DOHH2 (cell line): ENCODE data around the gene ALOX15B.

Experiments
- CTCF ChIP-seq: fragments of 200-600 bp; sonication (generic); IDR thresholded peaks from one replicate; pipeline ENCODE4 v1.5.1; 2014; ENCODE audit warnings: antibody characterized with exemption, mild to moderate bottlenecking, low read depth, low read length; ENCODE audit not compliant: poor library complexity, severe bottlenecking
- EZH2phosphoT487 ChIP-seq: fragments of 200-600 bp; sonication (generic); IDR thresholded peaks from 2 replicates; pipeline ENCODE4 v1.6.1; 2017; ENCODE audit warnings: borderline replicate concordance, mild to moderate bottlenecking, antibody characterized with exemption, low read length, moderate library complexity, mixed read lengths

- TF ChIP-seq CTCF, result no peak
- TF ChIP-seq EZH2phosphoT487, result no peak
These were observed 41.4 kb downstream of the ALOX15B start for GRCh38 chr17:8080208-8080798.
